ENCODE data around the gene CAMK1D.

The CAMK1D gene

DNA sequence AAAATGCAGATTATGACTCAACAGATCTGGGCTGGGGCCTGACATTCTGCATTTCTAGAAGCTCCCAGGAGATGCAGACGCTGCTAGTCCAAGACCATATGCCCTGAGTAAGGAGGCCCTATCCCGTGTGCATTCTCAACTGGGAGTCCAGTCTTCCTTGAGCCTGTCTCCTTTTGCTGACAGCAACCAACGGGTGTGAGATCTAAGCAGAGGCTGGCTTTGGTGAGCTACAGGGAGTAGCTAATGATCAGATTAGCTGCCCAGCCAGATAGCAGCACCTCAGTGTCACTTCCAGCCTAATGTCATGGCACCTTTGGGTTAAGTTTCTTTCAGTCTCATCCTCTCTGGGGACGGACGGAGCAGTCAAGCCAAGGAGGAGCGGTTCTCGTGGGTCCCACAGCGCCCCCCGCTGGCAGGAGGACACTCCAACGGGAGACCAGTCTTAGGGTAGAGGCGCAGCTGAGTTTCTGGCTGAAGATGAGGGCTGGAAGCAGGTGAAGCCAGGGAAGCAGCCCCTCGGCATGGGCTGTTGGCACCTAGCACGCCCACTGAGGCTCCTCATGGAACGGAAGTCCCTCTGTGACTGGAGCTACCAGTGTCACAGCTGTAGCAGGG lies 498.1 kb downstream of the CAMK1D start:
- peak; percentile 86 for DNase-seq
- H3K23ac ChIP-seq (ENCODE audit: low read length) = no peak overlapping the region
- no CpG with 5 or more reads among the region's 14 CpGs for WGBS (ENCODE audit: extremely low coverage, insufficient coverage, low lambda C conversion rate)
- no peak overlapping the region for H3K4me3 ChIP-seq (ENCODE audit: low read length)
- no peak overlapping the region for H3K18ac ChIP-seq (ENCODE audit: low read length)
- no peak overlapping the region for H2BK5ac ChIP-seq (ENCODE audit: low read length)
- no peak overlapping the region for H2BK120ac ChIP-seq (ENCODE audit: low read depth, low read length)
- no peak overlapping the region for H2AK5ac ChIP-seq (ENCODE audit: low read length)
- no peak overlapping the region for H4K8ac ChIP-seq (ENCODE audit: low read depth, low read length)
- no peak overlapping the region for H2BK15ac ChIP-seq (replicated peaks; ENCODE audit: low read depth)
- no peaks in the 10 kb centered on the region for H3K79me1 ChIP-seq (ENCODE audit: low read length)
- no peaks in the 10 kb centered on the region for H3K27me3 ChIP-seq (ENCODE audit: insufficient read depth, low read length, poor library complexity)
- no peak overlapping the region for H3K4ac ChIP-seq (ENCODE audit: low read depth, low read length)
- H3K4me2 ChIP-seq (ENCODE audit: low read length) = no peak overlapping the region
- H3K79me2 ChIP-seq (ENCODE audit: control insufficient read depth, insufficient read depth, low read length) = no peaks in the 10 kb centered on the region
- H3K4me1 ChIP-seq (ENCODE audit: control insufficient read depth, low read depth, low read length) = no peaks in the 10 kb centered on the region
- no peak overlapping the region for H3K27ac ChIP-seq (ENCODE audit: low read depth, low read length)
- H3K36me3 ChIP-seq (ENCODE audit: control insufficient read depth, insufficient read depth, low read length) = no peaks in the 10 kb centered on the region
- H4K5ac ChIP-seq (ENCODE audit: low read length) = no peak overlapping the region
- peak overlapping the region; percentile 12 for H3K56ac ChIP-seq (ENCODE audit: low read length)
- no peak overlapping the region for H3K9ac ChIP-seq (ENCODE audit: low read length)

DNA sequence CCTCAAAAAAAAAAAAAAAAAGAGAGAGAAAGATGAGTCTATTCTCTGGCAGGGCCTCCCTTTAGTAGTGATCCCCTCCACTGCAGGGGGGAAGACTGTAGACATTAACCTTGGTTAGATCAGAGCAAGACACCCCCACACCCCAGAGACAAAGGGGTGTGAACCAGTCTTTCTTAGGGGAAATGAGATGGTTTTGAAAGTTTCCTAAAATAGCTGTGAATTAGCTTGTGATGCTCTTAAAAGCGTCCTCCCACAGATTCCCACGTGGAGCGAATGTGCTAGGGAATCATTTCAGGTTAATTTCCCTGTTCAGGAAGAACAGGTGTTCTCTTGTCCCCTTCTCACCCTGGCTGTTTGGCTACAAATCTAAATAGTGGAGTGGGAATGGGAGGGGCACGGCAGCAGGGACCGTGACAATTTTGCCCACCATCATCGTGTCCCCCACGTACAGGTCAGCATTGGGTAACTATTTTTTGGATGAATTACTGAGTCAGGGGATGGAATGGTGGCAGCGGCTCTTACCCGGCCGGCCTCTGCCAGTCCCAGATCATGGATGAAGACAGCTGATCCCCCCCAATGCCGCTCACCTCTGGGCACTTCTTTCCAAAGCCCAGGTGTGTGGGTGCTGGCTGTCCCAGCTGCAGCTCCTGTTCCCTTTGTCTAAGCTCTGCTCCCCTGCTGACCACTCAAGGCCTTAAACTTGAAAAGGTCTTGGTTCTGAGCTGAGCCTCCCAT lies 499.3 kb downstream of the CAMK1D start:
- Histone ChIP-seq H3K27me3 (ENCODE audit: insufficient read depth, low read length, poor library complexity) (no peaks in the 10 kb centered on the region), H3K4me2 (ENCODE audit: low read length) (no peak overlapping the region), H3K23ac (ENCODE audit: low read length) (peak overlapping the region; percentile 29), H3K79me2 (ENCODE audit: control insufficient read depth, insufficient read depth, low read length) (no peaks in the 10 kb centered on the region), H3K9ac (ENCODE audit: low read length) (no peak overlapping the region), H2BK120ac (ENCODE audit: low read depth, low read length) (no peak overlapping the region), H3K4me3 (ENCODE audit: low read length) (no peak overlapping the region), H4K5ac (ENCODE audit: low read length) (no peak overlapping the region), H3K79me1 (ENCODE audit: low read length) (no peaks in the 10 kb centered on the region), H3K56ac (ENCODE audit: low read length) (no peak overlapping the region), H2BK5ac (ENCODE audit: low read length) (no peak overlapping the region), H3K4me1 (ENCODE audit: control insufficient read depth, low read depth, low read length) (no peaks in the 10 kb centered on the region), H3K4ac (ENCODE audit: low read depth, low read length) (no peak overlapping the region), H4K8ac (ENCODE audit: low read depth, low read length) (no peak overlapping the region), H3K36me3 (ENCODE audit: control insufficient read depth, insufficient read depth, low read length) (no peaks in the 10 kb centered on the region), H3K18ac (ENCODE audit: low read length) (no peak overlapping the region), H3K27ac (ENCODE audit: low read depth, low read length) (no peak overlapping the region), H2BK15ac (replicated peaks; ENCODE audit: low read depth) (no peak overlapping the region), H2AK5ac (ENCODE audit: low read length) (no peak overlapping the region)
- no CpG with 5 or more reads among the region's 11 CpGs for WGBS (ENCODE audit: extremely low coverage, insufficient coverage, low lambda C conversion rate)
- DNase-seq = no peak

DNA sequence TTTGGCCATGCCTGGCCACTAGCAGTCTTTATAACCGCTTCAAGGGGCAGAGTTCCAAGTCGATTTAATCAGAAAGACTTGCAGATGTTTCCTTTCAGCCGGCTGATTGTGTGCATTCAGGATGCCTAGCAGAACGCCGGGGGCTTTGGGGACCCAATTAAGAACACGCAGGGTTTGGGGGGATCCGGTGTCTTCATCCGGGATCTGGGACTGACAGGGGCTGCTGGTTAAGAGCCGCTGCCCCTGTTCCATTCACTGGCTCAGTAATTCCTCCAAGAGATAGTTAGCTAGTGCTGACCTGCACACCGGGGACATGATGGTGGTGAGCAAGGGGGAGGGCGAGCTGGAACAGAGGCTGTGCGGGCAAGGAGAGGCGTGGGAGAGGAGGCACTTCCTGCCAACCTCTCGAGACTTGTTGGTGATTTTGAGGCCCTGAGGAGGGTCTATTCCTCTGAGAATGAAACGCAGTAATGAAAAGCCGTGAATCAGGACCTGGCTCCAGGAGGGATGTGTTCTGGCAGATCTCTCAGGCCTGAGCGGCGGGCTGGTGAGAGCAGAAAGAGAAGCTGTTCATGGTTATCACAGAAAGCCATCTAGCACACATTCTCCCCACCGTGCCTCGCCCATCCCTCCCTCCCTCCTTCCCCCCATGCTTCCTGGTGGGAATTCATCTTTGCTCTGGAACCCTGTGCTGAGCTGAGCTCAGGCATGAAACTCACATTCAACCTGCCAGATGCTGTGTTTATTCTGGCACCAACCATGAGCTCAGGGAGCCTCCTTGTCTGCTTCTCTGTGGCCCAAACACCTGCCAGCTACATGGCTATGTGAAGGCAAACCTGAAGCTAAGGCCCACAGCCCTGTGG lies 500.2 kb downstream of the CAMK1D start:
- Histone ChIP-seq H3K79me1 (ENCODE audit: low read length) (no peaks in the 10 kb centered on the region), H3K23ac (ENCODE audit: low read length) (no peak overlapping the region), H2BK15ac (replicated peaks; ENCODE audit: low read depth) (no peak overlapping the region), H3K4me2 (ENCODE audit: low read length) (no peak overlapping the region), H3K36me3 (ENCODE audit: control insufficient read depth, insufficient read depth, low read length) (no peaks in the 10 kb centered on the region), H3K79me2 (ENCODE audit: control insufficient read depth, insufficient read depth, low read length) (no peaks in the 10 kb centered on the region), H3K4me1 (ENCODE audit: control insufficient read depth, low read depth, low read length) (no peaks in the 10 kb centered on the region), H3K4me3 (ENCODE audit: low read length) (no peak overlapping the region), H3K4ac (ENCODE audit: low read depth, low read length) (no peak overlapping the region), H3K27ac (ENCODE audit: low read depth, low read length) (no peak overlapping the region), H2BK120ac (ENCODE audit: low read depth, low read length) (no peak overlapping the region), H4K8ac (ENCODE audit: low read depth, low read length) (no peak overlapping the region), H3K27me3 (ENCODE audit: insufficient read depth, low read length, poor library complexity) (no peaks in the 10 kb centered on the region), H4K5ac (ENCODE audit: low read length) (no peak overlapping the region), H3K9ac (ENCODE audit: low read length) (no peak overlapping the region), H3K18ac (ENCODE audit: low read length) (no peak overlapping the region), H3K56ac (ENCODE audit: low read length) (no peak overlapping the region), H2BK5ac (ENCODE audit: low read length) (no peak overlapping the region), H2AK5ac (ENCODE audit: low read length) (no peak overlapping the region)
- DNase-seq = no peak
- WGBS (ENCODE audit: extremely low coverage, insufficient coverage, low lambda C conversion rate) = no CpG with 5 or more reads among the region's 20 CpGs

DNA sequence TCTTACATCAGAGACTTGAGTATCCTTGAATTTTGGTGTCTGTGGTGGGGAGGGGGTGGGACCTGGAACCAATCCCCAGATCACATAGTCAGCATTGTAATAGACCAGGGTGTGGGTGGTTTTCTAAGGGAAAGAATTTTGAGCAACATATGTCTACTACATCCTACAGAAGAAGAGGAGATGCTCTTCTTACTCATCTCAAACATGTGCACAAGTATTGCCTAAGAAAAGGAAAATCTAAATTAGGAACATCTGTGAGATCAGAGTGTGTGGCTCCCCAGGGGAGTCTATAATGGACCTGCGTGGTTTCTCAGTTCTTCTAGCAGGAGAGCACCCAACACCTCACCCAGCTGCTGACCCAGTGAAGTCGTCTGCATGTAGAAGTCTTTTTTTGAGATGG lies 503.3 kb downstream of the CAMK1D start:
- Histone ChIP-seq H2AK5ac (ENCODE audit: low read length) (no peak overlapping the region), H2BK120ac (ENCODE audit: low read depth, low read length) (no peak overlapping the region), H3K79me2 (ENCODE audit: control insufficient read depth, insufficient read depth, low read length) (no peaks in the 10 kb centered on the region), H3K4me3 (ENCODE audit: low read length) (no peak overlapping the region), H3K18ac (ENCODE audit: low read length) (no peak overlapping the region), H3K23ac (ENCODE audit: low read length) (no peak overlapping the region), H4K8ac (ENCODE audit: low read depth, low read length) (no peak overlapping the region), H2BK5ac (ENCODE audit: low read length) (no peak overlapping the region), H3K4me2 (ENCODE audit: low read length) (no peak overlapping the region), H3K4ac (ENCODE audit: low read depth, low read length) (no peak overlapping the region), H3K27me3 (ENCODE audit: insufficient read depth, low read length, poor library complexity) (no peaks in the 10 kb centered on the region), H3K9ac (ENCODE audit: low read length) (no peak overlapping the region), H3K79me1 (ENCODE audit: low read length) (no peaks in the 10 kb centered on the region), H3K56ac (ENCODE audit: low read length) (no peak overlapping the region), H3K4me1 (ENCODE audit: control insufficient read depth, low read depth, low read length) (no peaks in the 10 kb centered on the region), H3K36me3 (ENCODE audit: control insufficient read depth, insufficient read depth, low read length) (no peaks in the 10 kb centered on the region), H4K5ac (ENCODE audit: low read length) (no peak overlapping the region), H3K27ac (ENCODE audit: low read depth, low read length) (no peak overlapping the region), H2BK15ac (replicated peaks; ENCODE audit: low read depth) (no peak overlapping the region)
- no CpG with 5 or more reads among the region's 2 CpGs for WGBS (ENCODE audit: extremely low coverage, insufficient coverage, low lambda C conversion rate)
- DNase-seq = no peak

DNA sequence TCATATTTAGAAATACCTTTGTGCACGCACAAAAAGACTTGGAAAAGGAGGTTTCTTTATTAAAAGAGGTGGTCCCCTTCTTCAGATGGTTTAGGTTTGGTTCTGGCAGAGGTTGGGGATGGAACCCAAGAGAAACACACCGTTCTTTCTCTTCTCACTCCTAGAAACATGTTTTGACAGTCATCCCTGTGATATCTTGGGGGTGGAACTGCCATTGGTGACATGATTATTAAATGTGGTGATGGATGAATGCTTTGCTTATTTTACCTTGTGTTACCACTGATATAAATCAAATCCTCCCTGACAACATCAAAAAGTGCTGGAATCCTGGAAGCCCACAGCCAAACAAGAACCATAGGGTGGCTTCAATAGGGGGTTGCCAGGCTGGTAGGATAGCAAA lies 505.6 kb downstream of the CAMK1D start:
- WGBS (ENCODE audit: extremely low coverage, insufficient coverage, low lambda C conversion rate) = no CpG with 5 or more reads among the region's 2 CpGs
- no peak overlapping the region for H3K4ac ChIP-seq (ENCODE audit: low read depth, low read length)
- no peak overlapping the region for H2AK5ac ChIP-seq (ENCODE audit: low read length)
- H3K4me2 ChIP-seq (ENCODE audit: low read length) = no peak overlapping the region
- no peak overlapping the region for H3K9ac ChIP-seq (ENCODE audit: low read length)
- H3K36me3 ChIP-seq (ENCODE audit: control insufficient read depth, insufficient read depth, low read length) = no peaks in the 10 kb centered on the region
- no peaks in the 10 kb centered on the region for H3K79me1 ChIP-seq (ENCODE audit: low read length)
- H3K79me2 ChIP-seq (ENCODE audit: control insufficient read depth, insufficient read depth, low read length) = no peaks in the 10 kb centered on the region
- H3K23ac ChIP-seq (ENCODE audit: low read length) = no peak overlapping the region
- no peak overlapping the region for H2BK5ac ChIP-seq (ENCODE audit: low read length)
- H2BK15ac ChIP-seq (replicated peaks; ENCODE audit: low read depth) = no peak overlapping the region
- no peak overlapping the region for H3K18ac ChIP-seq (ENCODE audit: low read length)
- no peaks in the 10 kb centered on the region for H3K4me1 ChIP-seq (ENCODE audit: control insufficient read depth, low read depth, low read length)
- no peak for DNase-seq
- no peak overlapping the region for H3K56ac ChIP-seq (ENCODE audit: low read length)
- no peaks in the 10 kb centered on the region for H3K27me3 ChIP-seq (ENCODE audit: insufficient read depth, low read length, poor library complexity)
- H3K27ac ChIP-seq (ENCODE audit: low read depth, low read length) = no peak overlapping the region
- no peak overlapping the region for H4K5ac ChIP-seq (ENCODE audit: low read length)
- H4K8ac ChIP-seq (ENCODE audit: low read depth, low read length) = no peak overlapping the region
- H3K4me3 ChIP-seq (ENCODE audit: low read length) = no peak overlapping the region
- no peak overlapping the region for H2BK120ac ChIP-seq (ENCODE audit: low read depth, low read length)
